DND-41 (cell line): ENCODE results near the gene PEAK1.

ENCODE experiments used
- ATAC-seq: fragments of 200-7000 bp; cut with Tn5 transposase; 3 replicates; pipeline ENCODE4 v1.9.1; 2021; ENCODE audit warnings: low read depth; ENCODE audit not compliant: insufficient read depth
- DNase-seq: peaks from one replicate; pipeline ENCODE4 v3.0.0-alpha.2; 2020
- H2AFZ ChIP-seq: 2 replicates; pipeline ENCODE4 v1.6.0; 2012; ENCODE audit warnings: low read depth, low read length
- H3K27ac ChIP-seq: 2 replicates; pipeline ENCODE4 v1.5.1; 2012; ENCODE audit warnings: low read length, inconsistent platforms
- H3K27me3 ChIP-seq: fragments of 200-600 bp; sonication (generic); 2 replicates; pipeline ENCODE4 v1.6.0; 2012; ENCODE audit warnings: low read length, mild to moderate bottlenecking, inconsistent platforms; ENCODE audit not compliant: insufficient read depth, poor library complexity
- H3K36me3 ChIP-seq: 2 replicates; pipeline ENCODE4 v1.5.1; 2012; ENCODE audit warnings: low read length, inconsistent platforms; ENCODE audit not compliant: insufficient read depth
- H3K4me1 ChIP-seq: 2 replicates; pipeline ENCODE4 v1.5.1; 2012; ENCODE audit warnings: mild to moderate bottlenecking, low read length; ENCODE audit not compliant: insufficient read depth
- H3K4me2 ChIP-seq: 2 replicates; pipeline ENCODE4 v1.6.0; 2012; ENCODE audit warnings: mild to moderate bottlenecking, moderate library complexity, low read length, inconsistent platforms; ENCODE audit not compliant: insufficient read depth
- H3K4me3 ChIP-seq, 2 experiments: fragments of 200-600 bp in 1 of 2; shearing (Covaris generic) in 1 of 2; 2 replicates each; pipeline ENCODE4 v1.5.1; 2012 to 2016; ENCODE audit warnings: inconsistent platforms in 2 of 2, low read length in 2 of 2, mild to moderate bottlenecking in 2 of 2, low read depth in 1 of 2, moderate library complexity in 1 of 2
- H3K79me2 ChIP-seq: 2 replicates; pipeline ENCODE4 v1.6.0; 2012; ENCODE audit warnings: low read length, inconsistent platforms; ENCODE audit not compliant: insufficient read depth
- H3K9ac ChIP-seq: 2 replicates; pipeline ENCODE4 v1.6.0; 2012; ENCODE audit warnings: low read depth, mild to moderate bottlenecking, inconsistent platforms, low read length, moderate library complexity
- H3K9me3 ChIP-seq: 2 replicates; pipeline ENCODE4 v1.5.1; 2012; ENCODE audit warnings: low read length, moderate library complexity, mild to moderate bottlenecking, inconsistent platforms; ENCODE audit not compliant: insufficient read depth, severe bottlenecking
- H4K20me1 ChIP-seq: 2 replicates; pipeline ENCODE4 v1.6.0; 2012; ENCODE audit warnings: low read length; ENCODE audit not compliant: insufficient read depth
- CTCF ChIP-seq: IDR thresholded peaks from 2 replicates; pipeline ENCODE4 v1.5.1; 2012; ENCODE audit warnings: borderline replicate concordance, low read length, moderate library complexity, mild to moderate bottlenecking; ENCODE audit not compliant: poor library complexity, severe bottlenecking; ENCODE audit errors: extremely low read depth
- EZH2 ChIP-seq: IDR thresholded peaks from 3 replicates; pipeline ENCODE4 v1.6.1; 2012; ENCODE audit warnings: borderline replicate concordance, low read depth, mild to moderate bottlenecking, moderate library complexity, low read length, inconsistent platforms; ENCODE audit not compliant: severe bottlenecking

Gene PEAK1

GRCh38 chr15:77440378-77440999, 20.6 kb upstream of the PEAK1 start:
- Histone ChIP-seq H3K4me2 (no peak overlapping the region), H4K20me1 (peaks cover 13% of the 10 kb centered on the region; the same call in 1 of the 2 replicates), H3K79me2 (peaks cover 67% of the 10 kb centered on the region), H3K27me3 (no peaks in the 10 kb centered on the region), H3K4me1 (no peaks in the 10 kb centered on the region), H2AFZ (no peak overlapping the region), H3K9ac (no peak overlapping the region), H3K27ac (no peak overlapping the region), H3K9me3 (no peaks in the 10 kb centered on the region), H3K4me3 (no peak overlapping the region), H3K36me3 (no peaks in the 10 kb centered on the region)
- DNase-seq (no peak), ATAC-seq (no peak)
- TF ChIP-seq CTCF (no peak), EZH2 (no peak)

- Histone ChIP-seq H3K36me3 (no peaks in the 10 kb centered on the region), H3K4me3 (no peak overlapping the region), H3K79me2 (peaks cover 47% of the 10 kb centered on the region), H2AFZ (no peak overlapping the region), H3K4me1 (no peaks in the 10 kb centered on the region), H3K27ac (no peak overlapping the region), H3K9me3 (no peaks in the 10 kb centered on the region), H3K9ac (no peak overlapping the region), H3K4me2 (no peak overlapping the region), H4K20me1 (peaks cover 10% of the 10 kb centered on the region; the same call in 1 of the 2 replicates), H3K27me3 (no peaks in the 10 kb centered on the region)
- ATAC-seq, result no peak
- DNase-seq, result no peak
- TF ChIP-seq EZH2 (no peak), CTCF (no peak)
Measured at GRCh38 chr15:77437264-77437663, 17.4 kb upstream of the PEAK1 start.

- H3K79me2 ChIP-seq, result peaks cover 45% of the 10 kb centered on the region
- H3K4me1 ChIP-seq, result no peaks in the 10 kb centered on the region
- H3K4me3 ChIP-seq, result no peak overlapping the region
- H3K27me3 ChIP-seq, result no peaks in the 10 kb centered on the region
- no peak overlapping the region for H3K27ac ChIP-seq
- no peak overlapping the region for H3K9ac ChIP-seq
- peaks cover 10% of the 10 kb centered on the region; the same call in 1 of the 2 replicates for H4K20me1 ChIP-seq
- ATAC-seq, result no peak
- H3K4me2 ChIP-seq, result no peak overlapping the region
- no peak overlapping the region for H2AFZ ChIP-seq
- no peaks in the 10 kb centered on the region for H3K9me3 ChIP-seq
- no peaks in the 10 kb centered on the region for H3K36me3 ChIP-seq
- TF ChIP-seq EZH2 (no peak), CTCF (no peak)
- DNase-seq, result no peak
Measured at GRCh38 chr15:77436822-77437221, 16.9 kb upstream of the PEAK1 start.

GRCh38 chr15:77430652-77431051, 10.7 kb upstream of the PEAK1 start:
- ATAC-seq (no peak), DNase-seq (no peak)
- no peaks in the 10 kb centered on the region for H3K27me3 ChIP-seq
- no peaks in the 10 kb centered on the region; the same call in 1 of the 2 replicates for H4K20me1 ChIP-seq
- H3K79me2 ChIP-seq, result peaks cover 59% of the 10 kb centered on the region
- H3K27ac ChIP-seq, result no peak overlapping the region
- TF ChIP-seq EZH2, result no peak
- no peak for TF ChIP-seq CTCF
- H3K9ac ChIP-seq, result no peak overlapping the region
- H3K9me3 ChIP-seq, result no peaks in the 10 kb centered on the region
- H3K4me1 ChIP-seq, result no peaks in the 10 kb centered on the region
- no peak overlapping the region for H3K4me3 ChIP-seq
- no peak overlapping the region for H3K4me2 ChIP-seq
- no peak overlapping the region for H2AFZ ChIP-seq
- no peaks in the 10 kb centered on the region for H3K36me3 ChIP-seq
